GM11168 (cell line): ENCODE data around the gene ATP6V0E1.

Experiments used
- in situ Hi-C: fragments of 300-500 bp; cut with MboI; formaldehyde crosslinking; loops from one replicate; pipeline ENCODE4 v1.12.0; 2022; ENCODE audit warnings: low sequenced_read_pairs; ENCODE audit not compliant: unreplicated experiment

The ATP6V0E1 gene

DNA sequence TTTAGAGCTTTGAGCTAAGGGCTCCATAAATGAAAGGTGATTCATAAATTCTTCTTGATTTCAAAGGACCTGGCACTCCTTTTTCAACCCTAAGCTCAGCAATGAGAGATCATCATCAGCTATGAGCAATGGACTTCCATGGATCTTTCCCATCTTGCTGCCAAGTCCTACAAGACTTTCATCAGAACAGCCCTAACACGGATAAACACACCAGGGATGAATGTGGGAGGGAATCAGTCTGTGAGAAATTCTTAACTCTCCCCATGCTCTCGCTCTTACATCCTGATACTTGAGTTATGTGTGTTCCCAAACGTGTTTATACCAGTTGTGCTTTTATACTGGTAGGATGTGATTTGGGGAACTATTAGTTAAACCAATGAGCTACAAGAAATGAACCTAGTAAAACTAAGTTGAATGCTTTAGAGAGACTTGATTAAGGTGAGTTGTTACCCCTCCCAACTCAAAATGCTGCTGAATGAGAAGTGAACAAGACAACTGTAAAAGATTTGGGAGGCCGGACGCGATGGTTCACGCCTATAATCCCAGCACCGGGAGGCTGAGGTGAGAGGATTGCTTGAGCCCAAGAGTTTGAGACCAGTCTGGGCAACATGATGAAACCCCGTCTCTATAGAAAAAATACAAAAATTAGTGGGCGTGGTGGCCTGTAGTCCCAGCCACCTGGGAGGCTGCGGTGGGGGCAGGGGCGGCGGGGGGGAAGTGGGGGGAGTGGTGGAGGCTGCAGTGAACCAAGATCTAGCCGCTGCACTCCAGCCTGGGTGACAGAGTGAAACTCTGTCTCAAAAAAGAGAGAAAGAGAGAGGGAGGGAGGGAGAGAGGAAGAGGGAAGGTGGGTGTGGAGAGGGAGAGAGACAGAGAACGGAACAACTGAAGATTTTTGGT is 29.5 kb upstream of the ATP6V0E1 start:
- in situ Hi-C loops: loop anchor here (25.0 kb wide), 1 partner anchor 608 kb away; no protein-coding TSS in a partner anchor

GRCh38 chr5:172954751-172955159 is 28.8 kb upstream of the ATP6V0E1 start:
- in situ Hi-C loops: loop anchor here (25.0 kb wide), 1 partner anchor 608 kb away; no protein-coding TSS in a partner anchor

GRCh38 chr5:172956228-172956627 is 27.3 kb upstream of the ATP6V0E1 start:
- in situ Hi-C loops: loop anchor here (25.0 kb wide), 1 partner anchor 606 kb away; no protein-coding TSS in a partner anchor

DNA sequence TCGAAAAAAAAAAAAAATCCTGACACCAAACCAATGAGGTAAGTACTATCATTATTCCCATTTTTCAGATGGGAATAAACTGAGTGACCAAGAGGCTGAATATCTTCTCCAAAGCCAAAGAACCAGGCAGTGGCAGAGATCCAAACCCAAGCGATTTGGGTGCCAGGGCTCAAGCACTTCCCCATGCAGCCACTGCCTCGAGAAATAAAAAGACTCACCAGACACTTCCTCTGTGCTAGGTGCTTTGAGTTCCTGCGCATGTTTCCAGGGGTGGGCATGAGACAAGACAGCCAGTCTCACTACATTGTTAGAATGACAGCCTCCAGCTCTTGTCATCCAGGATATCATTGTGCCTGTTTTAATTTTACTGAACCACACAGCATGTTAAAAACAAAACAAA is 26.6 kb upstream of the ATP6V0E1 start:
- in situ Hi-C loops: loop anchor here (25.0 kb wide), 1 partner anchor 605 kb away; no protein-coding TSS in a partner anchor

- in situ Hi-C loops: loop anchor here (25.0 kb wide), 1 partner anchor 605 kb away; no protein-coding TSS in a partner anchor
These were observed 26.1 kb upstream of the ATP6V0E1 start for GRCh38 chr5:172957458-172957857.

- in situ Hi-C loops: loop anchor here (25.0 kb wide), 1 partner anchor 604 kb away; no protein-coding TSS in a partner anchor
These were observed 25.1 kb upstream of the ATP6V0E1 start for GRCh38 chr5:172958331-172959046.

DNA sequence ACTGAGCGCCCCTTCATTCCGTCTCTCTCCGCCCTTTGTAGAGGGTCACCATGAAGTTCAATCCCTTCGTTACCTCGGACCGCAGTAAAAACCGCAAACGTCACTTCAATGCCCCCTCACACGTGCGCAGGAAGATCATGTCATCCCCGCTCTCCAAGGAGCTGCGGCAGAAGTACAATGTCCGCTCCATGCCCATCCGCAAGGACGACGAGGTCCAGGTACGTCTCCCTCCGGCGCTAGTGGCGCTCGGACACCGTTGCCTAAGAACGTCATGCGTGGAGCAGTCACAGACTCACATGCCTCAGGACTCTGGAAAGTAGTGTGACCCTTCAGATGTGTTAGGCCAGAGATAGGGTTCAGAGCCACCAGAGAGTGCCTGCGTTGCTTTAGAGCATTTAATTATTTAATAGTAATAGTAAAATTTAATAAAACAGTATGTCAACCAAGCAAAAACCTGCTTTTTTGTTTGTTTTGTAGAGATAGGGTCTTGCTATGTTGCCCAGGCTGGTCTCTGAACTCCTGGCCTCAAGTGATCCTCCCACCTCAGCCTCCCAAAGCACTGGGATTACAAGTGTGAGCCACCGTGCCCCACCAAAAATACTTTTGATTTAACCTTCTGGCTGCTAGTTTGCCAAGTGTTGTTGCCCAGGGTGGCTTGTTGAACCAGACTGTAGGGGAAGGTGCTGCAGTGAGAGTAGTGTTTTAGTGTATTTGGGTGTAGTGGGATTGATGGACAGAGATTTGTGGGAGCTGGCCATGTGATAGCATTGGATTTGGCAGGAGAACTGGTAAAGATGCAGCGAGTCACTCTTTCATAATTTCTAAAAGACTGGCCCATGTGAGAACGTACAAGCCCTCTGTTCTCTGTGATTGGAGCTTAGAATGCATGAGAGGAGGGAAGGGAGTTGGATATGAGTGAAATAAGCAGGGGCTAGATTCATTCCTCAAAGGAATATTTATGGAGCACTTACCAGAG is 23.5 kb upstream of the ATP6V0E1 start:
- in situ Hi-C loops: loop anchor here (25.0 kb wide), 1 partner anchor 602 kb away; no protein-coding TSS in a partner anchor

- in situ Hi-C loops: loop anchor here (25.0 kb wide), 1 partner anchor 592 kb away; no protein-coding TSS in a partner anchor
These were observed 13.7 kb upstream of the ATP6V0E1 start for GRCh38 chr5:172969921-172970320.

GRCh38 chr5:172971482-172971881 is 12.1 kb upstream of the ATP6V0E1 start:
- in situ Hi-C loops: loop anchor here (25.0 kb wide), 1 partner anchor 591 kb away; no protein-coding TSS in a partner anchor

DNA sequence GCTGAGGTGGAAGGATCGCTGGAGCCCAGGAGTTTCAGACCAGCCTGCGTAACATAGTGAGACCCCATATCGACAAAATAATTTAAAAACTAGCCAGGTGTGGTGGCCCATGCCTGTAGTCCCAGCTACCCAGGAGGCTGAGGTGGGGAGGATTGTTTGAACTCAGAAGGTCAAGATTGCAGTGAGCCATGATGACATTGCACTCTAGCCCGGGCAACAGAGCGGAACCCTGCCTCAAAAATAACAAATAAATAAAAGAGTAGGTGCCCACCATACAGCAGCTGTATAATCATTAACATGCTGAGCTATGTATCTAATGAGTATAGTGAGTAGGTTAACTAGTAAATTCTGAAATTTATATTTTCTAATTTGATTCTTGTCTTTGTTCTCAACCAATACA is 11.0 kb upstream of the ATP6V0E1 start:
- in situ Hi-C loops: loop anchor here (25.0 kb wide), 1 partner anchor 590 kb away; no protein-coding TSS in a partner anchor

- in situ Hi-C loops: loop anchor here (25.0 kb wide), 1 partner anchor 589 kb away; no protein-coding TSS in a partner anchor
These were observed 10.2 kb upstream of the ATP6V0E1 start for GRCh38 chr5:172973127-172973916.

- in situ Hi-C loops: loop anchor here (25.0 kb wide), 1 partner anchor 588 kb away; no protein-coding TSS in a partner anchor
These were observed 9.6 kb upstream of the ATP6V0E1 start for GRCh38 chr5:172973931-172974330.

- in situ Hi-C loops: no loop called here
These were observed 8.3 kb upstream of the ATP6V0E1 start for GRCh38 chr5:172975289-172975688.

- in situ Hi-C loops: loop anchor here (10.0 kb wide), 1 partner anchor 165 kb away; the partner anchor contains the start of gene BNIP1
These were observed 3.8 kb upstream of the ATP6V0E1 start for GRCh38 chr5:172979778-172980177.

DNA sequence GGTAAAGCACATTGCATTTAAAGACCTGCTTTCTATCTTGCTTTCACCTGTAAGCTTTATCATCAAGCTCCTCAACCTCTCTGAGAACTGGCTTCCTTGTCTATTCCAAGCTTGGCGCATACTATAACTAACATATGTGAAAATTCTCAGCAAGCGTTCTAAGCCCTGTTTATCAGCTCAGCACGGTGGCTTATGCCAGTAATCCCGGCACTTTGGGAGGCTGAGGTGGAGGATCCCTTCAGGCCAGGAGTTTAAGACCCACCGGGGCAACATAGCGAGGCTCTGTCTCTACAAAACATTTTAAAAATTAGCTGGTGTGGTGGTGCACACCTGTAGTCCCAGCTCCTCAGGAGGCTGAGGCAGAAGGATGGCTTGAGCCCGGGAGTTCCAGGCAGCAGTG is 1.6 kb upstream of the ATP6V0E1 start:
- in situ Hi-C loops: loop anchor here (10.0 kb wide), 1 partner anchor 163 kb away; the partner anchor contains the start of gene BNIP1

DNA sequence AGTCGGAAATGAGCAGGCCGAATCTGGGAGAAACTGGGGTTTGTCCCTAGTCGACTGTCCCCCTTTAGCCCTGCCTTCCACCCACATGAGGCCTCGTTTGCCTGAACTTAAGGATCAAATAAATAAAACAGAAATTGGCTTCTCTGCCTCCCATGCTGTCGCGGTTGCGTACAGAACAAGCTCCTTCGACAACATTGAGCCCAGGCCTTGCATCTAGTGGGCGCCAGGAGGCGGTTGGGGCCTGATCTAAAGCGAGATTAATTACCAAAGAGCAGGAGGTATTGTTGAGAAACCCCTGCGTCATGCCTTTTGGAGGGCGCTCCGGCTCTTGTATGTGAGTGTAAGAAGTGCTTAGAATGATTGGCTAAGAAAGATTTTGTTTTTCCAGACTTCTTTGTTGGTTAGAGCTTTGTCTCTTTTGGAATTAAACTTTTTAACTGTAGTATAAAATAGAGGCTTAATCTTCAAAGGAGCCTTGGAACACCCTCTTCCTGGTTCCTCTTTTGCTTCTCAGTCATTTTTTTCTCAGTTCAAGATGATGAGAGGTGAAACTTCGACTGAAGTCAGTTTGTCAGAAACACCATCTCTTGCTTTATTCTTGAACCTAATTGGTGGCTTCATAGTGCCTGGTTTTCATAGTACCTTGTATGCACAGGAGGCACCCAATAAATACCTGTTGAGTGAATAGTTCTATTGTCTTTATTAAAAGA is 828 bp downstream of the ATP6V0E1 start:
- in situ Hi-C loops: loop anchor here (10.0 kb wide), 1 partner anchor 160 kb away; the partner anchor contains the start of gene BNIP1

DNA sequence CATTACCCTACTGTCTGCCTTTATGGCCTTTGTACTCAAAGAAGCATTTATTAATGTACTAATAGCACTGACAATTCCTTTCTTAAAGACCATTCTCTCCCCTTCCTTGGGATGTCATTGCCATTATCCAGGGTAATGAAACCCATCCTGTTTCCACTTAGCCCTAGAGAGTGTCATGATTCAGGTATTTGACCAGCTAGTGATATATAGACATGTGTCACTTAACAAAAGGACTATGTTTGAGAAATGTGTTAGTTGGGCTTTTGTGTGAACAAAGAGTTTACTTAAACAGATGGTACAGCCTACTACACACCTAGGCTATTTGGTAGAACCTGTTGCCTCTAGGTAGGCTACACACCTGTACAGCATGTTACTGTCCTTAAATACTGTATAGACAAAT is 2.0 kb downstream of the ATP6V0E1 start:
- in situ Hi-C loops: loop anchor here (10.0 kb wide), 1 partner anchor 159 kb away; the partner anchor contains the start of gene BNIP1
